ENCODE results near the gene CST9.

CST9 gene, protein sequence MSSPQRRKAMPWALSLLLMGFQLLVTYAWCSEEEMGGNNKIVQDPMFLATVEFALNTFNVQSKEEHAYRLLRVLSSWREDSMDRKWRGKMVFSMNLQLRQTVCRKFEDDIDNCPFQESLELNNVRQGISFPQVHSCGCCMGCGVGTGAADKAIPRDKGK

DNA sequence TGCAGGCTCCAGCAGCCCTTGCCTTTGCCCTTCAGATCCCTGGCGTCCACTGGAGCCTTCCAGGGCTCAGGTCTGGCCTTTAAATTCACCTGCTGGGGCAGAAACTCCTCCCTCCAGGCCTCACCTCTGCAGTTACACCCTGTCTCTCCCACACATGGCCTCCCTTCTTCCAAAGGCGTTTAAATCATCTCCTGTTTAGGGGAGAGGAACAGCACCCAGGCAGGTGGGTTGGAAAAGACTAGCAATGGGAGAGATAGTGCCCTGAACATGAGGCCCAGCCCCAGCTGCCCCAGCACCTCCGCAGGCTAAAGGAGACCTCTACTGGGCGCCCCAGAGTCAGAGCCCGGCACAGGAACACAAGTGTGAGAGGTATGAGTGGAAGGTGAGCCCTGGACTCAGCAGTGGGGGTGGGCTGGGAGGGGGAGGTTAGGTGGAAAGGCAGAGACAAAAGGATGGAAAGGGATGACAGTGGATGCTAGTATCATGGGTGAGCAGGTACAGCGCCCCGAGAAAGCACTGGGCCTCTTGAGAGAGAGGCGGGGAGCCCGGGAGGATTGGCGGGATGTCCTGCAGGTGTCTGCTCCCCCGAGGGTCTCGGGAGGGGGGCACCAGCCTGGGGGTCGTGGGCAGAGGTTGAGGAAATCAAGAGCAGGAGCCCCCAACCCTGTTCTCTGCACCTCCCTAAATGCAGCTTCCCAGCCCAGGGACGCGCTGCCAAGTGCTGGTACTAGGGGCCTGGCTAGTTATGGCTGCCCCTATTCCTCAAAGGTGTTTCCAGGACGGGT is at the start of gene CST9:
CST9 (minus strand) TSS at position 51 of the 785 bp plus-strand sequence. CDS start 53 bp downstream, outside the sequence.
- H3K4me1 Mint-ChIP-seq = no peaks in the 10 kb centered on the region
- H3K27me3 Mint-ChIP-seq (ENCODE audit: low read depth) = peaks cover 10% of the 10 kb centered on the region
- no peak within 1 kb of the TSS for H3K27ac Mint-ChIP-seq
- no peaks in the 10 kb centered on the region for H3K36me3 Mint-ChIP-seq (ENCODE audit: low read depth)
- H3K4me3 Mint-ChIP-seq = no peak within 1 kb of the TSS
- TF ChIP-seq, protein P1, sequence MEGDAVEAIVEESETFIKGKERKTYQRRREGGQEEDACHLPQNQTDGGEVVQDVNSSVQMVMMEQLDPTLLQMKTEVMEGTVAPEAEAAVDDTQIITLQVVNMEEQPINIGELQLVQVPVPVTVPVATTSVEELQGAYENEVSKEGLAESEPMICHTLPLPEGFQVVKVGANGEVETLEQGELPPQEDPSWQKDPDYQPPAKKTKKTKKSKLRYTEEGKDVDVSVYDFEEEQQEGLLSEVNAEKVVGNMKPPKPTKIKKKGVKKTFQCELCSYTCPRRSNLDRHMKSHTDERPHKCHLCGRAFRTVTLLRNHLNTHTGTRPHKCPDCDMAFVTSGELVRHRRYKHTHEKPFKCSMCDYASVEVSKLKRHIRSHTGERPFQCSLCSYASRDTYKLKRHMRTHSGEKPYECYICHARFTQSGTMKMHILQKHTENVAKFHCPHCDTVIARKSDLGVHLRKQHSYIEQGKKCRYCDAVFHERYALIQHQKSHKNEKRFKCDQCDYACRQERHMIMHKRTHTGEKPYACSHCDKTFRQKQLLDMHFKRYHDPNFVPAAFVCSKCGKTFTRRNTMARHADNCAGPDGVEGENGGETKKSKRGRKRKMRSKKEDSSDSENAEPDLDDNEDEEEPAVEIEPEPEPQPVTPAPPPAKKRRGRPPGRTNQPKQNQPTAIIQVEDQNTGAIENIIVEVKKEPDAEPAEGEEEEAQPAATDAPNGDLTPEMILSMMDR (IDR thresholded peaks at IDR 0.05; ENCODE audit: unreplicated experiment in 3 of 3) = no peak
- no peaks in the 10 kb centered on the region for H3K9me3 Mint-ChIP-seq

DNA sequence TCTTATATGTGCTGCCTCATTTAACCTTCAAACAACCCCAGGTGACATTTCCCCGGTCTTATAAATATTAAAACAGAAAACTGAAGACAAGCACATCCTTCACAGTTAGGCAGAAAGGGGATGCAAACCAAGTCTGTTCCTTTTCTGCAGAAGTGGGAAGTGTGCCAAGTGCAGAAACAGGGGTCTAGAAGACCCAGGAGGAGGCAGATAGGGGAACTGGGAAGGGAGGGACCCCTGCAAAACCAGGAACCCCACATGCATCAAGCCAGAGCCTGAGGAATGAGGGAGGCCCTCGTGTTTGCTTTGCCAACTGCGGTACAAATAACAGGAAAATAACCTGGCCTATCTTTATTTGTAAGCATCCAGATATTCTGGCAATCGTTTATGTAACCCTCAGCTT is 49.0 kb upstream of the CST9 start:
- peaks cover 4% of the 10 kb centered on the region for H3K27me3 Mint-ChIP-seq (ENCODE audit: low read depth)
- no peaks in the 10 kb centered on the region for H3K9me3 Mint-ChIP-seq
- H3K27ac Mint-ChIP-seq = no peak overlapping the region
- H3K4me1 Mint-ChIP-seq = peaks cover 8% of the 10 kb centered on the region
- TF ChIP-seq, protein P1 (IDR thresholded peaks at IDR 0.05; ENCODE audit: unreplicated experiment in 3 of 3) = no peak
- H3K36me3 Mint-ChIP-seq (ENCODE audit: low read depth) = no peaks in the 10 kb centered on the region
- no peak overlapping the region for H3K4me3 Mint-ChIP-seq

DNA sequence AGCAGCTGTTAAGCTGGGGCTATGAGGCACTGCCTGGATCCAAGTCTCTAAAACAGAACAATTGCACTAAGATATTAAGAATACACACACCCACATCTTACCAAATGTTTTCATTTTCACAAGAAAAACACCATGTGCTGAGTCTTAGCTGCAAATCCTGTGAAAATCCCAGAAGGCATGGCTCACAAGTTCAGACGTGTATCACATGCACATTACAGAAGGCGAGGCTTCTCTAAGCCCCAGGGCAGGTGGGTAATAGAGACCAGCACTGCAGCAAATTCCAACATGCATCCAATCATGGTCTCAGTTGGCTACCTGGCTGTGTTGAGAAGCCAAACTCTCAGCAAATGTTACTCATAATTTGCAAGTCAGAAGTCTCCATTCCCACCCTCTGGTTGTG is 48.3 kb upstream of the CST9 start:
- Mint-ChIP-seq H3K4me1 (peaks cover 4% of the 10 kb centered on the region), H3K27me3 (ENCODE audit: low read depth) (peaks cover under 1% of the 10 kb centered on the region), H3K4me3 (no peak overlapping the region), H3K9me3 (no peaks in the 10 kb centered on the region), H3K36me3 (ENCODE audit: low read depth) (no peaks in the 10 kb centered on the region), H3K27ac (no peak overlapping the region)
- TF ChIP-seq, protein P1 (IDR thresholded peaks at IDR 0.05; ENCODE audit: unreplicated experiment in 3 of 3) = no peak

DNA sequence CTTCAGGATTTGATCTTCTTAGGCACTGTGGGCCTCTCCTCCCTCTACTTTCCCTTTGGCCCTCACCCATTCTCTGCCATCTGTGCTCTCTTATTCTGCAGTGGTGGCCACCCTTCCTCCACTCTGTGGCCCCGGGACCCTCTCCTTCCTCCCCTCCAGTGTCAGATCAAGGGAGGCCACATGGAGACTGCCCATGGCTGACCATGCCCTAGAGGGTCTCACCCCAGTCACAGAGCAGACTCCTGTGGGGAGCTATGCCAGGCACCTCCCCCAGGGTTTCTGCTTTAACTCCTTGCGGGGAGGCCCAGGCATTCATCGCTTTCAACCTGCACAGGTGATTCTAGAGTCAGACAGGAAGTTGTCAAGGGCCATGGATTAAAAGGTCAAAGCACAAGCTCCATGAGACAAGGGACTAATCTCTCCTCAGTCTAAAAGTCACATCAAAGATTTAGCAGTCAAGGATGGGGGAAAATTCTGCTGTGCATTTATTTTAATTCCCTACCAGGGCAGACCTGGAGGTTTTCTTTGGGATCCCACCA is 47.8 kb upstream of the CST9 start:
- Mint-ChIP-seq H3K27me3 (ENCODE audit: low read depth) (no peaks in the 10 kb centered on the region), H3K4me1 (peaks cover 2% of the 10 kb centered on the region), H3K4me3 (no peak overlapping the region), H3K9me3 (no peaks in the 10 kb centered on the region), H3K36me3 (ENCODE audit: low read depth) (no peaks in the 10 kb centered on the region), H3K27ac (no peak overlapping the region)
- TF ChIP-seq, protein P1 (IDR thresholded peaks at IDR 0.05; ENCODE audit: unreplicated experiment in 3 of 3) = no peak

DNA sequence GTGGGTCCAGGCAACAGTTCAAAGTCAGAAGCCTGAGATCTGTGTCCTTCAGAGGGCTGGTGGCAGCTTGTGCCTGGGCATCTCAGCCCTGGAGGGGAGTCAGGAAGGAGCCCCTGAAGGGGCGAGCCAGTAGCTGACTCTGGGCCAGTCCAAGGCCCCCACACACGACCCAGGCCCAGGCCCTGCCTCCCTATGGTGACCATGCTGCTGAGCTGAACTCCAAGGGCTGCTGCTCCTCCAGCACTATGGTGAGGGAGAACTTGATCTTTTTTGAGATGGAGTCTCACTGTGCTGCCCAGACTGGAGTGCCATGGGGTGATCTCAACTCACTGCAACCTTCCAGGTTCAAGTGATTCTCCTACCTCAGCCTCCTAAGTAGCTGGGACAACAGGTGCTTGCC is 47.2 kb upstream of the CST9 start:
- Mint-ChIP-seq H3K36me3 (ENCODE audit: low read depth) (no peaks in the 10 kb centered on the region), H3K9me3 (no peaks in the 10 kb centered on the region), H3K27me3 (ENCODE audit: low read depth) (no peaks in the 10 kb centered on the region), H3K27ac (no peak overlapping the region), H3K4me3 (no peak overlapping the region), H3K4me1 (no peaks in the 10 kb centered on the region)
- TF ChIP-seq, protein P1 (IDR thresholded peaks at IDR 0.05; ENCODE audit: unreplicated experiment in 3 of 3) = no peak
